ENCODE data around the gene ORC4. TPM values are rescaled to one million over a fixed set of nuclear protein-coding genes. Genes with fewer than 3 reads are reported as not detected.

ORC4 gene
- total and polyA plus RNA-seq, 2 donors (not counting 3 experiments of a cell fraction or from before 2014, with no cell fraction given): 25.2 to 27.0 TPM

DNA sequence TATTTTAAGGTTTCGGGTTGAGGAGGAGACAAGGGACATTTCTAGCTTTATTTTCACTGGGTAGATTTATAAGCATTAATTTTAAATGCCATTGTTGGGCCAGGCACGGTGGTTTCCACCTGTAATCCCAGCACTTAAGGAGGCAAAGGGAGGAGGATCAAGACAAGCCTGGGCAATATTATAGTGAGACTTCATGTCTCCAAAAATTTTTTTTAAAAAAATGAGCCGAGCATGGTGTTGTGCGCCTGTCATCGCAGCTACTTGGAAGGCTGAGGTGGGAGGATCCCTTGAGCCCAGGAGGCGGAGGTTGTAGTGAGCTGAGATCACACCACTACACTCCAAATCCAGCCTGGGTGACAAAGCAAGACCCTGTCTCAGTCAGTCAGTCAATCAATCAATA is 45.4 kb upstream of the ORC4 start:
- Histone ChIP-seq H3K9me3 (replicated peaks; ENCODE audit: control insufficient read depth, insufficient read depth, low read length) (no peaks in the 10 kb centered on the region), H3K4me3 (replicated peaks in 1 of 3; ENCODE audit: insufficient read depth in 1 of 3, low read depth in 1 of 3, low read length in 3 of 3) (no peak overlapping the region), H2AFZ (ENCODE audit: low read depth, low read length) (no peak overlapping the region), H3K9me1 (replicated peaks; ENCODE audit: control insufficient read depth, extremely low read depth, insufficient read depth, low read length) (no peaks in the 10 kb centered on the region), H3K36me3 (ENCODE audit: control insufficient read depth in 2 of 2, extremely low read depth in 1 of 2, insufficient read depth in 2 of 2, low read length in 2 of 2) (no peaks in the 10 kb centered on the region), H3K79me2 (ENCODE audit: control insufficient read depth, insufficient read depth, low read length) (no peaks in the 10 kb centered on the region), H3K27me3 (ENCODE audit: control insufficient read depth in 2 of 2, insufficient read depth in 2 of 2, low read length in 2 of 2) (no peaks in the 10 kb centered on the region), H3K4me1 (ENCODE audit: control insufficient read depth, extremely low read depth, insufficient read depth, low read length) (no peaks in the 10 kb centered on the region), H3K27ac (ENCODE audit: insufficient read depth, low read depth, low read length) (no peak overlapping the region), H3K4me2 (ENCODE audit: insufficient read depth, low read length) (no peak overlapping the region), H4K20me1 (replicated peaks; ENCODE audit: control insufficient read depth, extremely low read depth, insufficient read depth, low read length) (no peaks in the 10 kb centered on the region), H3K9ac (replicated peaks; ENCODE audit: extremely low read depth, insufficient read depth, low read length) (no peak overlapping the region)
- intact Hi-C loops (cut with micrococcal nuclease) (no loop called here), dilution Hi-C loops (cut with MboI; ENCODE audit: extremely low pct_ligation_motif_present, low sequenced_read_pairs) (no loop called here)
- ChIA-PET POLR2A (no interaction called here), CTCF (interaction anchor here (1.5 kb wide), 1 partner anchor 443 kb away, joined by 4 read pairs; no protein-coding TSS in a partner anchor)
- no TSS peak for BruUV-seq (replicated peaks)
- no peak for TF ChIP-seq POLR2A (IDR thresholded peaks at IDR 0.05; ENCODE audit: low read depth, low read length)
- no peak for TF ChIP-seq JUN (IDR thresholded peaks at IDR 0.05; ENCODE audit: borderline replicate concordance, insufficient read depth, insufficient read length, low read depth)
- TF ChIP-seq GATA2 (IDR thresholded peaks at IDR 0.05; ENCODE audit: insufficient read depth, insufficient read length, low read depth, low read length): no peak
- no peak for TF ChIP-seq POLR2AphosphoS5 (IDR thresholded peaks at IDR 0.05; ENCODE audit: insufficient read depth, low read depth, low read length)
- no peak for TF ChIP-seq FOS (IDR thresholded peaks at IDR 0.05; ENCODE audit: borderline replicate concordance, insufficient read depth, low read length)
- TF ChIP-seq, protein P1, sequence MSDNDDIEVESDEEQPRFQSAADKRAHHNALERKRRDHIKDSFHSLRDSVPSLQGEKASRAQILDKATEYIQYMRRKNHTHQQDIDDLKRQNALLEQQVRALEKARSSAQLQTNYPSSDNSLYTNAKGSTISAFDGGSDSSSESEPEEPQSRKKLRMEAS (IDR thresholded peaks at IDR 0.05; ENCODE audit: insufficient read depth, insufficient read length): no peak
- no peak for TF ChIP-seq CTCF (IDR thresholded peaks at IDR 0.05; ENCODE audit: extremely low read depth in 1 of 2, insufficient read depth in 1 of 2, low read depth in 1 of 2, low read length in 2 of 2)
- no peak for TF ChIP-seq MYC (IDR thresholded peaks at IDR 0.05; ENCODE audit: low read depth, low read length)
- no peak for TF ChIP-seq EZH2 (IDR thresholded peaks at IDR 0.05; ENCODE audit: borderline replicate concordance, low read depth, low read length, severe bottlenecking)
- DNase-seq (ENCODE audit: low read depth, low spot score) (no peak), FAIRE-seq (no peak)

Measured in endothelial cell of umbilical vein (primary cell).